Peyer's patch (tissue), 4 donors: ENCODE data around the gene VGLL3. TPM values are rescaled to one million over a fixed set of nuclear protein-coding genes. Genes with fewer than 3 reads are reported as not detected.

Experiments
- DNase-seq, 3 donors: peaks; one replicate each; pipeline ENCODE4 v3.0.0-alpha.2; 2017 to 2019
- H3K27ac ChIP-seq, 4 donors: fragments of 200-600 bp; sonication (generic); one replicate each; pipeline ENCODE4 v1.5.1; 2016 to 2019
- H3K27me3 ChIP-seq, 2 donors: fragments of 200-600 bp; sonication (generic); one replicate each; pipeline ENCODE4 v1.5.1; 2019
- H3K36me3 ChIP-seq, 3 donors: fragments of 200-600 bp; sonication (generic); one replicate each; pipeline ENCODE4 v1.5.1; 2016 to 2019
- H3K4me1 ChIP-seq, 4 donors: fragments of 200-600 bp; sonication (generic); one replicate each; pipeline ENCODE4 v1.5.1; 2016 to 2019
- H3K4me3 ChIP-seq, 4 donors: fragments of 200-600 bp; sonication (generic); 1 replicate in 3 of 4; 2 replicates in 1 of 4; pipeline ENCODE4 v1.5.1; 2016 to 2019; ENCODE audit warnings: mild to moderate bottlenecking in 1 of 4
- H3K9me3 ChIP-seq, 4 donors: fragments of 200-600 bp; sonication (generic); one replicate each; pipeline ENCODE4 v1.5.1; 2016 to 2019; ENCODE audit warnings: mild to moderate bottlenecking in 1 of 4
- CTCF ChIP-seq, 6 experiments: fragments of 450-650 bp in 4 of 6; fragments of 200-600 bp in 2 of 6; sonication (generic) in 1 of 6; IDR thresholded peaks; one replicate each; pipeline ENCODE4 v1.5.1; 2017 to 2019; ENCODE audit warnings: antibody characterized with exemption in 6 of 6, mild to moderate bottlenecking in 3 of 6, moderate library complexity in 1 of 6
- POLR2A ChIP-seq, 2 donors: fragments of 450-650 bp; IDR thresholded peaks; one replicate each; pipeline ENCODE4 v1.5.1; 2017; ENCODE audit warnings: antibody characterized with exemption in 2 of 2, mild to moderate bottlenecking in 2 of 2, moderate library complexity in 2 of 2
- total RNA-seq, 4 donors: library from RNA; depleted of rRNA; stranded (reverse); fragments of >200 nt; gene quantifications; one replicate each; pipeline ENCODE4 v1.1.0, GENCODE V29; 2016

The VGLL3 gene
- total RNA-seq, 4 donors from 2014 or later, result 1.1 to 9.2 (median 4.6) TPM

DNA sequence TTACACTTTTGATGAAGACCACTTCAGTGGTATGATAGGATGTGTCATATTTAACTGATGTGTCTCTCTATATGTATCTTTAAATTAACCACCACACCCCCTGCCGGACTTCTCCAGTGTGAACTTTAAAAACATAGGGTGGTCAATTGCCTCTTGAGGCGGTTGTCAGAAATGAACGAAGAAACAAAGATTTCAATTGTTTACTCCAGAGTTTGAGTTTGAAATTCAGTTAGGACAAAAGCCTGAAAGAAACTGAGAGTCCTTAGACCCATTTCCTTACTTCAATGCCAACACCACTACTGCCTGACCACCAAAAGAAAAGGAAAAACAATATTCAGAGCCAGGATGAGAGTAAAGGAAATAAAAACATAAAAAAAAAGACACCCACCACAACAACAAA is 40.2 kb downstream of the VGLL3 start:
- Histone ChIP-seq H3K4me3 (no peak overlapping the region), H3K9me3 (no peaks in the 10 kb centered on the region), H3K36me3 (no peaks in the 10 kb centered on the region), H3K4me1 (no peaks in the 10 kb centered on the region), H3K27me3 (no peaks in the 10 kb centered on the region), H3K27ac (no peak overlapping the region)
- no peak for DNase-seq
- TF ChIP-seq CTCF (IDR thresholded peaks at IDR 0.05) (no peak), POLR2A (IDR thresholded peaks at IDR 0.05) (no peak)

GRCh38 chr3:86949850-86950249 is 41.1 kb downstream of the VGLL3 start:
- Histone ChIP-seq H3K27ac (no peak overlapping the region), H3K9me3 (no peaks in the 10 kb centered on the region), H3K27me3 (no peaks in the 10 kb centered on the region), H3K4me1 (no peaks in the 10 kb centered on the region), H3K4me3 (no peak overlapping the region), H3K36me3 (no peaks in the 10 kb centered on the region)
- no peak for DNase-seq
- TF ChIP-seq POLR2A (IDR thresholded peaks at IDR 0.05) (no peak), CTCF (IDR thresholded peaks at IDR 0.05) (no peak)

DNA sequence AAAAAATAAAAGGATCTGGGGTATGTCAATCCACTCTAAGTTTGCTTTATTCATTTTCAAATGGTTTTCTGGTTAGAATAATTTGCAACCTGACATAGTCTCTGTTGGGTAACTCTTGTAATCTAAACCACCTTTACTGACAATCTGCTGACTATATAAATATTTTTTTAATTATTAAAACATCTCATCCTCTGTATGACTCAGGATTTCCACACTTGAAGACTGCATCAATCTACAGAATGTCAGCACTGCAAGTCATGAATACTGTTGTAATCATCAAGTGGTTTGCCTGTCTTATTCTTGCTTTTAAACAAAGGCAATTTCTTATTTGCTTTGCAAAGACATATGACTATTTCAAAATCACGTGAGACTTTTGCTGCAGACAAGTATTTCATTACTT is 42.1 kb downstream of the VGLL3 start:
- TF ChIP-seq POLR2A (IDR thresholded peaks at IDR 0.05), result no peak
- TF ChIP-seq CTCF (IDR thresholded peaks at IDR 0.05), result no peak
- Histone ChIP-seq H3K4me1 (no peaks in the 10 kb centered on the region), H3K36me3 (no peaks in the 10 kb centered on the region), H3K27me3 (no peaks in the 10 kb centered on the region), H3K4me3 (no peak overlapping the region), H3K27ac (no peak overlapping the region), H3K9me3 (no peaks in the 10 kb centered on the region)
- DNase-seq, result no peak

GRCh38 chr3:86942206-86942605 is 48.7 kb downstream of the VGLL3 start:
- Histone ChIP-seq H3K4me1 (no peaks in the 10 kb centered on the region), H3K4me3 (no peak overlapping the region), H3K27me3 (no peaks in the 10 kb centered on the region), H3K9me3 (no peaks in the 10 kb centered on the region), H3K27ac (no peak overlapping the region), H3K36me3 (no peaks in the 10 kb centered on the region)
- TF ChIP-seq POLR2A (IDR thresholded peaks at IDR 0.05), result no peak
- TF ChIP-seq CTCF (IDR thresholded peaks at IDR 0.05), result no peak
- DNase-seq, result no peak

GRCh38 chr3:86938416-86939105 is 52.4 kb downstream of the VGLL3 start:
- H3K27ac ChIP-seq, result no peak overlapping the region
- no peak for DNase-seq
- no peak for TF ChIP-seq CTCF (IDR thresholded peaks at IDR 0.05)
- TF ChIP-seq POLR2A (IDR thresholded peaks at IDR 0.05), result no peak
- no peaks in the 10 kb centered on the region for H3K27me3 ChIP-seq
- no peaks in the 10 kb centered on the region for H3K36me3 ChIP-seq
- H3K9me3 ChIP-seq, result no peaks in the 10 kb centered on the region
- H3K4me1 ChIP-seq, result no peaks in the 10 kb centered on the region
- no peak overlapping the region for H3K4me3 ChIP-seq
